ENCODE results near the gene VKORC1. TPM values are rescaled to one million over a fixed set of nuclear protein-coding genes. Genes with fewer than 3 reads are reported as not detected.
"Not testable (repeated sequence)": the region's sequence is repeated elsewhere in the genome, so short reads cannot be mapped to it uniquely, and the experiment has no call there.

VKORC1 gene
- polyA plus RNA-seq, 4 donors, result 54.4 to 87.8 (median 80.6) TPM

- no peaks in the 10 kb centered on the region for H3K27me3 ChIP-seq (ENCODE audit: control insufficient read depth in 3 of 3, insufficient read depth in 3 of 3, low read length in 3 of 3)
- no peak overlapping the region for H3K27ac ChIP-seq (ENCODE audit: low read depth in 1 of 3, low read length in 2 of 3)
- 91 to 92% (median 92%) methylated on average over 28 of the region's 28 CpGs for WGBS, 3 donors
- H3K4me3 ChIP-seq (ENCODE audit: low read depth in 1 of 3, low read length in 3 of 3), result no peak overlapping the region
- no peaks in the 10 kb centered on the region for H3K9me3 ChIP-seq (ENCODE audit: control insufficient read depth in 2 of 2, insufficient read depth in 1 of 2, low read depth in 1 of 2, low read length in 1 of 2)
- H3K4me1 ChIP-seq (ENCODE audit: control insufficient read depth in 3 of 3, insufficient read depth in 2 of 3, low read depth in 1 of 3, low read length in 2 of 3), result peaks cover 0 to 4% (median 2%) of the 10 kb centered on the region in 3 donors
- peaks cover 0 to 26% (median 5%) of the 10 kb centered on the region in 3 donors for H3K36me3 ChIP-seq (ENCODE audit: control insufficient read depth in 3 of 3, insufficient read depth in 2 of 3, low read depth in 1 of 3, low read length in 3 of 3)
- FAIRE-seq (no peak), DNase-seq (no peak)
Measured at GRCh38 chr16:31106509-31107464, 12.2 kb upstream of the VKORC1 start.

- H3K4me3 ChIP-seq (ENCODE audit: low read depth in 1 of 3, low read length in 3 of 3), result no peak overlapping the region
- no peaks in the 10 kb centered on the region for H3K27me3 ChIP-seq (ENCODE audit: control insufficient read depth in 3 of 3, insufficient read depth in 3 of 3, low read length in 3 of 3)
- peaks cover 0 to 15% (median 5%) of the 10 kb centered on the region in 3 donors for H3K36me3 ChIP-seq (ENCODE audit: control insufficient read depth in 3 of 3, insufficient read depth in 2 of 3, low read depth in 1 of 3, low read length in 3 of 3)
- peak overlapping the region in 1 of 3 donors; percentile 76 for H3K27ac ChIP-seq (ENCODE audit: low read depth in 1 of 3, low read length in 2 of 3)
- H3K4me1 ChIP-seq (ENCODE audit: control insufficient read depth in 3 of 3, insufficient read depth in 2 of 3, low read depth in 1 of 3, low read length in 2 of 3), result peaks cover 0 to 4% (median 2%) of the 10 kb centered on the region in 3 donors
- 6 to 16% (median 9%) methylated on average over 30 to 33 of the region's 33 CpGs for WGBS, 3 donors
- no peak for FAIRE-seq
- H3K9me3 ChIP-seq (ENCODE audit: control insufficient read depth in 2 of 2, insufficient read depth in 1 of 2, low read depth in 1 of 2, low read length in 1 of 2), result no peaks in the 10 kb centered on the region
- DNase-seq, result peak; percentile 73 to 85
Measured at GRCh38 chr16:31105677-31106213, 11.1 kb upstream of the VKORC1 start.

- H3K27ac ChIP-seq (ENCODE audit: low read depth in 1 of 3, low read length in 2 of 3); H3K27me3 ChIP-seq (ENCODE audit: control insufficient read depth in 3 of 3, insufficient read depth in 3 of 3, low read length in 3 of 3); DNase-seq; H3K36me3 ChIP-seq (ENCODE audit: control insufficient read depth in 3 of 3, insufficient read depth in 2 of 3, low read depth in 1 of 3, low read length in 3 of 3); H3K9me3 ChIP-seq (ENCODE audit: control insufficient read depth in 2 of 2, insufficient read depth in 1 of 2, low read depth in 1 of 2, low read length in 1 of 2); FAIRE-seq; H3K4me3 ChIP-seq (ENCODE audit: low read depth in 1 of 3, low read length in 3 of 3); H3K4me1 ChIP-seq (ENCODE audit: control insufficient read depth in 3 of 3, insufficient read depth in 2 of 3, low read depth in 1 of 3, low read length in 2 of 3): not testable (repeated sequence)
- WGBS, 3 donors, result 84 to 89% (median 85%) methylated on average over 12 to 13 of the region's 13 CpGs
Measured at GRCh38 chr16:31100876-31101641, 6.5 kb upstream of the VKORC1 start.

GRCh38 chr16:31099860-31100638 lies 5.5 kb upstream of the VKORC1 start:
- FAIRE-seq, result no peak
- Histone ChIP-seq H3K4me1 (ENCODE audit: control insufficient read depth in 3 of 3, insufficient read depth in 2 of 3, low read depth in 1 of 3, low read length in 2 of 3) (no peaks in the 10 kb centered on the region), H3K27ac (ENCODE audit: low read depth in 1 of 3, low read length in 2 of 3) (no peak overlapping the region), H3K9me3 (ENCODE audit: control insufficient read depth in 2 of 2, insufficient read depth in 1 of 2, low read depth in 1 of 2, low read length in 1 of 2) (peaks cover 0 to 4% of the 10 kb centered on the region in 2 donors), H3K27me3 (ENCODE audit: control insufficient read depth in 3 of 3, insufficient read depth in 3 of 3, low read length in 3 of 3) (no peaks in the 10 kb centered on the region), H3K4me3 (ENCODE audit: low read depth in 1 of 3, low read length in 3 of 3) (no peak overlapping the region), H3K36me3 (ENCODE audit: control insufficient read depth in 3 of 3, insufficient read depth in 2 of 3, low read depth in 1 of 3, low read length in 3 of 3) (no peaks in the 10 kb centered on the region)
- DNase-seq, result no peak
- WGBS, 3 donors, result 59 to 67% (median 63%) methylated on average over 4 of the region's 4 CpGs

GRCh38 chr16:31094088-31094423 lies 541 bp downstream of the VKORC1 start:
- 0 to 1% (median 1%) methylated on average over 20 of the region's 20 CpGs for WGBS, 3 donors
- Histone ChIP-seq H3K27ac (ENCODE audit: low read depth in 1 of 3, low read length in 2 of 3) (peak overlapping the region; percentile 75 to 93 (median 88)), H3K4me1 (ENCODE audit: control insufficient read depth in 3 of 3, insufficient read depth in 2 of 3, low read depth in 1 of 3, low read length in 2 of 3) (peaks cover 0 to 6% (median 5%) of the 10 kb centered on the region in 3 donors), H3K27me3 (ENCODE audit: control insufficient read depth in 3 of 3, insufficient read depth in 3 of 3, low read length in 3 of 3) (no peaks in the 10 kb centered on the region), H3K36me3 (ENCODE audit: control insufficient read depth in 3 of 3, insufficient read depth in 2 of 3, low read depth in 1 of 3, low read length in 3 of 3) (peaks cover 0 to 24% (median 2%) of the 10 kb centered on the region in 3 donors), H3K9me3 (ENCODE audit: control insufficient read depth in 2 of 2, insufficient read depth in 1 of 2, low read depth in 1 of 2, low read length in 1 of 2) (no peaks in the 10 kb centered on the region), H3K4me3 (ENCODE audit: low read depth in 1 of 3, low read length in 3 of 3) (peak overlapping the region; percentile 48 to 82 (median 76))
- DNase-seq (no peak), FAIRE-seq (no peak)

- no peak overlapping the region for H3K27ac ChIP-seq (ENCODE audit: low read depth in 1 of 3, low read length in 2 of 3)
Measured at GRCh38 chr16:31093132-31093703, 1.4 kb downstream of the VKORC1 start.

GRCh38 chr16:31092330-31092729 lies 2.3 kb downstream of the VKORC1 start:
- no peaks in the 10 kb centered on the region for H3K27me3 ChIP-seq (ENCODE audit: control insufficient read depth in 3 of 3, insufficient read depth in 3 of 3, low read length in 3 of 3)
- FAIRE-seq, result no peak
- H3K9me3 ChIP-seq (ENCODE audit: control insufficient read depth in 2 of 2, insufficient read depth in 1 of 2, low read depth in 1 of 2, low read length in 1 of 2), result no peaks in the 10 kb centered on the region
- peaks cover 0 to 6% (median 5%) of the 10 kb centered on the region in 3 donors for H3K4me1 ChIP-seq (ENCODE audit: control insufficient read depth in 3 of 3, insufficient read depth in 2 of 3, low read depth in 1 of 3, low read length in 2 of 3)
- no peak overlapping the region for H3K27ac ChIP-seq (ENCODE audit: low read depth in 1 of 3, low read length in 2 of 3)
- 93 to 98% (median 96%) methylated on average over 5 of the region's 5 CpGs for WGBS, 3 donors
- H3K36me3 ChIP-seq (ENCODE audit: control insufficient read depth in 3 of 3, insufficient read depth in 2 of 3, low read depth in 1 of 3, low read length in 3 of 3), result peaks cover 0 to 40% (median 2%) of the 10 kb centered on the region in 3 donors
- DNase-seq, result no peak
- H3K4me3 ChIP-seq (ENCODE audit: low read depth in 1 of 3, low read length in 3 of 3), result no peak overlapping the region

More at GRCh38 chr16:31093132-31093703, 1.4 kb downstream of the VKORC1 start:
- peak; percentile 40 to 64 for DNase-seq
- H3K4me1 ChIP-seq (ENCODE audit: control insufficient read depth in 3 of 3, insufficient read depth in 2 of 3, low read depth in 1 of 3, low read length in 2 of 3), result peaks cover 0 to 6% (median 5%) of the 10 kb centered on the region in 3 donors
- WGBS, 3 donors, result 14 to 37% (median 37%) methylated on average over 16 to 17 of the region's 17 CpGs
- H3K36me3 ChIP-seq (ENCODE audit: control insufficient read depth in 3 of 3, insufficient read depth in 2 of 3, low read depth in 1 of 3, low read length in 3 of 3), result peaks cover 0 to 31% (median 2%) of the 10 kb centered on the region in 3 donors
- H3K4me3 ChIP-seq (ENCODE audit: low read depth in 1 of 3, low read length in 3 of 3), result peak overlapping the region in 2 of 3 donors; percentile 2 to 82
- H3K9me3 ChIP-seq (ENCODE audit: control insufficient read depth in 2 of 2, insufficient read depth in 1 of 2, low read depth in 1 of 2, low read length in 1 of 2), result no peaks in the 10 kb centered on the region
- H3K27me3 ChIP-seq (ENCODE audit: control insufficient read depth in 3 of 3, insufficient read depth in 3 of 3, low read length in 3 of 3), result no peaks in the 10 kb centered on the region
- no peak for FAIRE-seq

All from small intestine (tissue), 7 donors.